H54 (cell line): ENCODE measurements around the gene AGBL3.

Experiments
- DNase-seq: peaks from one replicate; pipeline ENCODE4 v3.0.0; 2011; ENCODE audit warnings: low spot score, mixed read lengths; ENCODE audit not compliant: insufficient read length
- FAIRE-seq: peaks from 3 replicates; lab custom pipeline; 2011; peaks lifted over from hg19 to GRCh38; lab: Jason Lieb, UNC
- POLR2A ChIP-seq: IDR thresholded peaks from 2 replicates; pipeline ENCODE4 v1.6.1; 2011; ENCODE audit warnings: low read depth, mild to moderate bottlenecking, low read length

AGBL3 gene

GRCh38 chr7:135075716-135076115, 89.4 kb downstream of the AGBL3 start:
- FAIRE-seq (no peak), DNase-seq (no peak)
- no peak for TF ChIP-seq POLR2A

GRCh38 chr7:135076882-135077281, 90.6 kb downstream of the AGBL3 start:
- DNase-seq, result no peak
- no peak for TF ChIP-seq POLR2A
- no peak for FAIRE-seq

DNA sequence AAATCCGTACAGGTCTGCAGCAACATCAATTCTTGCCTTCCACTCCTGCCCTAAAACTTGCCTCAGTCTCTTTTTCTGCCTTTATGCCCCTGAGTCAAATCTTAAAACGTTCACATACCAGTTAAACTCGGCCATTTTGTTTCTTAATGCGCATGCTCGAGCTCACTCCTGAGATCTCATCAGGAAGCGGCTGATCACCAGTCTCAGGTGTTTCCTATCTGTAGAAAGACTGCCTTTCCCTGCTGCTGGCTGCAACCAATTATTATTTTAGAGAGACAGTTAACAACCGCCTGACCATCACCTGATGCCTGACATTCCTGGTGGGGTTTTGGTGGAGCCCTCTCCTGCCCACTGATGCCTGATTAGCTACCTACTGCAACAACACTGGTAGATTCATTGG, 91.3 kb downstream of the AGBL3 start:
- DNase-seq, result no peak
- no peak for TF ChIP-seq POLR2A
- FAIRE-seq, result no peak

DNA sequence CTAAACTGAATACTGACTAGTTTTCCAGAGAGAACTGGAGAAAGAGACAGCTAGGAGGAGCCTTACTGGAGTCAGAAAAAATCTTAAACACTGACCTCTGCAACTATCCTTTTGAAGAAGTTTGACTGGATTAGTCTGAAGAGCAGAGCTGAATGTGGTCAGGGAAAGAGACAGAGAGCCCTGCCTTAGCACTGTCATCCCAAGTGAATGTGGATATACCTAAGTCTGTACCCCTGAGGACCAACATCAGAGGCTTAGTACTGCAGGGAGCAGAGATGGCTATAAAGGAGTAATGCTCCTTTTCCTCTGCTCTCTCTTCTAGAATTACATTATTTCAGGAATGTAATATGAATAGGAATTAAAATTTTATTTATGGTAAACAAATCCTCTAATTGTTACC, 91.7 kb downstream of the AGBL3 start:
- TF ChIP-seq POLR2A, result no peak
- FAIRE-seq (no peak), DNase-seq (no peak)

- FAIRE-seq, result no peak
- no peak for TF ChIP-seq POLR2A
- no peak for DNase-seq
Measured at GRCh38 chr7:135079068-135079467, 92.8 kb downstream of the AGBL3 start.

GRCh38 chr7:135083005-135083404, 96.7 kb downstream of the AGBL3 start:
- DNase-seq, result no peak
- FAIRE-seq, result no peak
- TF ChIP-seq POLR2A, result no peak

DNA sequence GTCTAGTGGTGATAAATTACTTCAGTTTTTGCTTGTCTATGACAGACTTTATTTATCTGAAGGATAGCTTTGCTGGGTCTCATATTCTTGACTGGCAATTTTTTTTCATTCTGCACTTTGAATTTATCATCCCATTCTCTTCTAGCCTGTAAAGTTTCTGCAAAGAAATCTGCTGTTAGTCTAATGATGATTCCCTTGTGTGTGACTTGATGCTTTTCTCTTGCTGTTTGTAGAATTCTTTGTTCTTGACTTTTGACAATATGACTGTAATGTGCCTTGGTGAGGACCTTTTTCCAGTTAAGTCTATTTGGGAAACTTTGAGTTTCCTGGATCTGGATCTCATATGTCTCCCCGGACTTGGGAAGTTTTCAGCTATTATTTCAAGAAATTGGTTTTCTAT, 102.3 kb downstream of the AGBL3 start:
- no peak for TF ChIP-seq POLR2A
- FAIRE-seq (no peak), DNase-seq (no peak)

- FAIRE-seq (no peak), DNase-seq (no peak)
- no peak for TF ChIP-seq POLR2A
Measured at GRCh38 chr7:135091717-135092116, 105.4 kb downstream of the AGBL3 start.

DNA sequence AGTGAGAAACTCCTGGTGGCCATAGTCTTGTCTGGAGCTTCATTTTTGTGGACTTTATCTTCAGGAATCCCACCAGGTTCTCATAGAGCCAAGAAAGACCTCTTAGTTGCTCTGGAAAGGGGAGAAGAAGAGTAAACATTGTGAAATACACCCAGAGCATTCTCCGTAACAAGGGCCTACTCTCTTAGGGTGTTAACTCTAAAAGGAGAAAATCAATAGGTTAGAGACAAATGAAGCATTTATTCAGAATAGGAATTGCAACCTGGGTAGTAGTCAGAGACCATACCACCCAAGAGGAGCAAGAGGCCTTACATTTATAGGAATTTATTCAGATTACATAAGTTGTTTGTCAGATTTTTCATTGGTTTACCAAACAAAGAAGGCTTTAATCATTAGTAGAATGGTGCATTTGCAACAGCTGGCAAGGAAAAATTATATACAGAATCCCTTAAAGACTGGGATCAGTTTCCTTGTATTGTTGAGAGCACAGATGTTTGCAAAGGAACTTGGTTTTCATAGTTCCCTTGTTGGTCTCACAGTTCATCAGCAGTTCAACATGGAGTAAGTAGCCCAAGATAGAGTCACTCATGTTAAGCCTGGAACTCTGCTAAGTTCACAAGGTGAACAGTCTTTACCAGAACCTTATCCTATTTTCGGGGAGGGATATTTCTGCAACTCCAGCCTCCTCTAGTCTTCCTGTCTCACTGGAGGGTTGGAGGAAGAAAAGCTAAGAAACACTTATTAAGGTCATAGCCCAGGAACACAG, 108.3 kb downstream of the AGBL3 start:
- no peak for TF ChIP-seq POLR2A
- FAIRE-seq (no peak), DNase-seq (no peak)

GRCh38 chr7:135095450-135095849, 109.1 kb downstream of the AGBL3 start:
- FAIRE-seq, result no peak
- no peak for TF ChIP-seq POLR2A
- DNase-seq, result no peak

- TF ChIP-seq POLR2A, result no peak
- no peak for FAIRE-seq
- DNase-seq, result no peak
Measured at GRCh38 chr7:135098391-135098790, 112.1 kb downstream of the AGBL3 start.

DNA sequence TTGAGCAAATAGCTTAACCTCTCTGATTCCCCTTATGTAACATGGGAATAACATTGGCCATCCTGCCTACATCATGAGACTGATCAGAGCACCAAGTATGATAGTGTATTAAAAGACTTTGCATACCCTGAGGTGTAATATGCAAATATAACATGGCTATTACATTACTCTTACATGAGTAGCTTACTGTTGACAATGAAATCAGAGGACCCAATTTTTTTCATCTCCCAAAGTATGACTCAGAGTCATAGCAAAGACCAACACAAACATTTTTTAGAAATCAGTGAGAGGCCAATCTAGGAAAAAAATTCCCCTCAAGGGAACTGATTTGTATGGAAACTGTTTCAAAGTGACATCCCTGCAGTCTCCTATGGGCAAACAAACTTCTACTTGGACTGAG, 114.5 kb downstream of the AGBL3 start:
- FAIRE-seq (no peak), DNase-seq (no peak)
- TF ChIP-seq POLR2A, result no peak

GRCh38 chr7:135102372-135102771, 116.1 kb downstream of the AGBL3 start:
- TF ChIP-seq POLR2A, result no peak
- no peak for DNase-seq
- FAIRE-seq, result no peak

- no peak for DNase-seq
- no peak for TF ChIP-seq POLR2A
- no peak for FAIRE-seq
Measured at GRCh38 chr7:135109562-135109961, 123.3 kb downstream of the AGBL3 start.

DNA sequence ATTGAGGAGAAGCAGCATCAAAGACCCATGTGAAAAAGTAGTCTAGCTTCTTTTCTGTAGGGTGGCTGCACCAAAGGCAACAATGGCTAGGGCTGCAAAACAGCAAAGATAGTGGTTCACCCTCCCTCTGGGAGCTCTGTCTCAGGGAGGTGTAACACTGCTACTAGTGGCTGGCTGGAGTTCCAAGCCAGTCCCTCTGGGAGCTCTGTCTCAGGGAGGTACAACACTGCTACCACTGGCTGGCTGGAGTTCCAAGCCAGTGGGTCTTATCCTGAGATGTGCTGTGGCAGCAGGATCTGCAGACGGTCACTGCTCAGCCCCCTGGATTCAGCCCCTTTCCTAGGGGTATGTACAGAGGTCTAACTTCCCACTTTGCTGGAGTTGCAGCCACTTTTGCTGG, 123.7 kb downstream of the AGBL3 start:
- TF ChIP-seq POLR2A, result no peak
- FAIRE-seq (no peak), DNase-seq (no peak)
